GM19328 (cell line): ENCODE results near the gene GPR63.

ENCODE experiments used
- ATAC-seq: cut with Tn5 transposase; IDR thresholded peaks from one replicate; pipeline ENCODE4 v1.9.1; 2021; ENCODE audit warnings: mild to moderate bottlenecking, moderate library complexity; ENCODE audit not compliant: unreplicated experiment

Gene GPR63

GRCh38 chr6:96823743-96824142 lies 13.5 kb downstream of the GPR63 start:
- ATAC-seq, result no peak

- ATAC-seq, result no peak
Measured at GRCh38 chr6:96821034-96821433, 16.2 kb downstream of the GPR63 start.

GRCh38 chr6:96816301-96816817 lies 20.9 kb downstream of the GPR63 start:
- ATAC-seq, result no peak

- no peak for ATAC-seq
Measured at GRCh38 chr6:96814625-96815024, 22.7 kb downstream of the GPR63 start.

GRCh38 chr6:96812077-96812703 lies 25.1 kb downstream of the GPR63 start:
- ATAC-seq, result no peak

- no peak for ATAC-seq
Measured at GRCh38 chr6:96811670-96812069, 25.6 kb downstream of the GPR63 start.

GRCh38 chr6:96811136-96811535 lies 26.1 kb downstream of the GPR63 start:
- ATAC-seq, result no peak

- ATAC-seq, result no peak
Measured at GRCh38 chr6:96809119-96809518, 28.2 kb downstream of the GPR63 start.

- no peak for ATAC-seq
Measured at GRCh38 chr6:96803106-96803481, 34.2 kb downstream of the GPR63 start.

GRCh38 chr6:96795481-96795880 lies 41.8 kb downstream of the GPR63 start:
- ATAC-seq, result no peak

GRCh38 chr6:96794980-96795379 lies 42.3 kb downstream of the GPR63 start:
- ATAC-seq, result no peak

GRCh38 chr6:96792561-96793190 lies 44.6 kb downstream of the GPR63 start:
- ATAC-seq, result no peak

GRCh38 chr6:96789871-96790270 lies 47.4 kb downstream of the GPR63 start:
- no peak for ATAC-seq

GRCh38 chr6:96787846-96788580 lies 49.3 kb downstream of the GPR63 start:
- no peak for ATAC-seq

GRCh38 chr6:96786336-96786735 lies 50.9 kb downstream of the GPR63 start:
- no peak for ATAC-seq

GRCh38 chr6:96784650-96785049 lies 52.6 kb downstream of the GPR63 start:
- ATAC-seq, result no peak

GRCh38 chr6:96783307-96783706 lies 54.0 kb downstream of the GPR63 start:
- ATAC-seq, result no peak

GRCh38 chr6:96781557-96781956 lies 55.7 kb downstream of the GPR63 start:
- no peak for ATAC-seq

GRCh38 chr6:96777113-96777512 lies 60.2 kb downstream of the GPR63 start:
- ATAC-seq, result no peak

- ATAC-seq, result no peak
Measured at GRCh38 chr6:96775727-96776400, 61.4 kb downstream of the GPR63 start.

GRCh38 chr6:96766769-96767168 lies 70.5 kb downstream of the GPR63 start:
- ATAC-seq, result no peak
